ACC112 (cell line): ENCODE data around the gene NOL11.

Source experiments
- H2AFZ ChIP-seq: fragments of 200-600 bp; sonication (generic); one replicate; pipeline ENCODE4 v1.6.0; 2017; ENCODE audit warnings: antibody characterized with exemption, low read length; ENCODE audit not compliant: unreplicated experiment
- H3K27ac ChIP-seq: fragments of 200-600 bp; sonication (generic); 2 replicates; pipeline ENCODE4 v1.5.1; 2014; ENCODE audit warnings: low read depth, mild to moderate bottlenecking, antibody characterized with exemption, low read length, moderate library complexity
- H3K27me3 ChIP-seq: fragments of 200-600 bp; sonication (generic); 2 replicates; pipeline ENCODE4 v1.6.1; 2014; ENCODE audit warnings: mild to moderate bottlenecking, antibody characterized with exemption, low read length, moderate library complexity, mixed read lengths; ENCODE audit not compliant: insufficient read depth
- H3K36me3 ChIP-seq: fragments of 200-600 bp; sonication (generic); 2 replicates; pipeline ENCODE4 v1.6.1; 2016; ENCODE audit warnings: mild to moderate bottlenecking, antibody characterized with exemption, low read length, moderate library complexity, mixed read lengths; ENCODE audit not compliant: insufficient read depth
- H3K4me1 ChIP-seq: fragments of 200-600 bp; sonication (generic); one replicate; pipeline ENCODE4 v1.6.1; 2016; ENCODE audit warnings: low read length, mixed read lengths; ENCODE audit not compliant: insufficient read depth, unreplicated experiment, control insufficient read depth
- H3K4me3 ChIP-seq: fragments of 200-600 bp; sonication (generic); 2 replicates; pipeline ENCODE4 v1.5.1; 2014; ENCODE audit warnings: mild to moderate bottlenecking, low read depth, low read length
- H3K79me2 ChIP-seq: fragments of 200-600 bp; sonication (generic); one replicate; pipeline ENCODE4 v1.6.0; 2016; ENCODE audit warnings: low read length; ENCODE audit not compliant: control insufficient read depth, unreplicated experiment, insufficient read depth

The NOL11 gene

DNA sequence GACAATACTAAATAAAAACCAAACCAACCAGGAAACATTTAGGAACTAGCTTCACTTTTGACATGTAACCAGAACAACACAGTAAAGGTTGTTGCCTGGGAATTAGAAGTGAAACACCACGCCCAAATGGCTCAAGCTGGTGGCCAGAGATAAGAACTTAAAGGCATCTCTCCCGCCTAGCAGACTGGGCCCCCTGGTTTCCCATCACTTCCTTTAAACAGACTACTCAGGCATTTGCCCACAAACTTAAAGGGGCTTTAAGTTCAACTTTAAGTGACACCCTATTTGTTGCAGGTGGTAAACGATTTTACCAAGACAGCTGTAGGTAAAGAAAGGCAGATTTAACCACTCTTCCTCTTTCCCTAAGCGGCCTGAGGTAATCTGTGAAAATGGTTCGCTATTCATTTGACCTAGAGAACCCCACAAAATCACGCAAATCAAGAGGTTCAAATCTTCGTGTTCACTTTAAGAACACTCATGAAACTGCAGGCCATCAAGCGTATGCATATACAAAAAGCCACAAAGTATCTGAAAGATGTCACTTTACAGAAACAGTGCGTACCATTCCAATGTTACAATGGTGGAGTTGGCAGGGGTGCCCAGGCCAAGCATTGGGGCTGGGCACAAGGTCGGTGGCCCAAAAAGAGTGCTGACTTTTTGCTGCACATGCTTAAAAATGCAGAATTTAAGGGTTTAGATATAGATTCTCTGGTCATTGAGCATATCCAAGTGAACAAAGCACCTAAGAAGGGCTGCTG is 66.8 kb downstream of the NOL11 start:
- Histone ChIP-seq H3K79me2 (no peaks in the 10 kb centered on the region), H3K4me1 (peaks cover under 1% of the 10 kb centered on the region), H3K4me3 (no peak overlapping the region), H3K27me3 (0 out of 2 replicates have a peak, but pooled peaks cover 8% of the 10 kb centered on the region), H2AFZ (no peak overlapping the region), H3K27ac (no peak overlapping the region), H3K36me3 (no peaks in the 10 kb centered on the region)

GRCh38 chr17:67785122-67785477 is 67.4 kb downstream of the NOL11 start:
- no peak overlapping the region for H2AFZ ChIP-seq
- no peaks in the 10 kb centered on the region for H3K36me3 ChIP-seq
- no peak overlapping the region for H3K4me3 ChIP-seq
- H3K4me1 ChIP-seq, result no peaks in the 10 kb centered on the region
- no peaks in the 10 kb centered on the region for H3K79me2 ChIP-seq
- 0 out of 2 replicates have a peak, but pooled peaks cover 8% of the 10 kb centered on the region for H3K27me3 ChIP-seq
- H3K27ac ChIP-seq, result no peak overlapping the region

DNA sequence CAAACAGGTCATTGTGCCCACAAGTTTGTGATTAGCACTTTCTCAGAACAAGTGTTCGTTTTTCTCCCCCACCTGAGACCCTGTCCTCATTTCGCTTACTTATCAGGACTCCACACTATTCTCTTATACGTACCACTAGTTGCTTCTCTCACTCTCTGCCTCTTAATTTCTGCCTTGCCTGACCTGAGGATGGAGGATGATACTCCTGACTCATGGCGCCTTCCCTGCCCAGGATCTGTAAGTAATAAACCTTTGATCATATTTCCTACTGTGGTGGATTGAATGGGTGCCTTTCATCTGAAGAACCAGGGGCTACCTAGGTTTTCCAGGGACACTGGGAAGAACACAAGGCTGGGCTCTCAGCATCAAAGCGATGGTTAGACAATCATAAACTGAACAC is 67.8 kb downstream of the NOL11 start:
- Histone ChIP-seq H3K27ac (no peak overlapping the region), H2AFZ (no peak overlapping the region)

More for the DNA sequence above, 67.8 kb downstream of the NOL11 start:
- Histone ChIP-seq H3K4me3 (no peak overlapping the region), H3K27me3 (0 out of 2 replicates have a peak, but pooled peaks cover 8% of the 10 kb centered on the region), H3K79me2 (no peaks in the 10 kb centered on the region), H3K4me1 (no peaks in the 10 kb centered on the region), H3K36me3 (no peaks in the 10 kb centered on the region)
